GM12892 (cell line): ENCODE measurements around the gene SIAH1.
"Not testable (repeated sequence)": the region's sequence is repeated elsewhere in the genome, so short reads cannot be mapped to it uniquely, and the experiment has no call there.

Experiments
- DNase-seq: peaks from one replicate; pipeline ENCODE4 v3.0.0; 2011; ENCODE audit not compliant: insufficient read length
- FAIRE-seq: peaks from 2 replicates; lab custom pipeline; 2011; peaks lifted over from hg19 to GRCh38; lab: Jason Lieb, UNC
- POLR2A ChIP-seq: IDR thresholded peaks from 2 replicates; pipeline ENCODE4 v1.6.1; 2011; ENCODE audit warnings: low read depth, low read length, control low read depth
- POLR2AphosphoS5 ChIP-seq: IDR thresholded peaks from 2 replicates; pipeline ENCODE4 v1.6.1; 2011; ENCODE audit warnings: low read depth, low read length, control low read depth
- TAF1 ChIP-seq: IDR thresholded peaks from 2 replicates; pipeline ENCODE4 v1.6.1; 2011; ENCODE audit warnings: low read depth, mild to moderate bottlenecking, control low read depth, low read length, borderline replicate concordance

The SIAH1 gene

DNA sequence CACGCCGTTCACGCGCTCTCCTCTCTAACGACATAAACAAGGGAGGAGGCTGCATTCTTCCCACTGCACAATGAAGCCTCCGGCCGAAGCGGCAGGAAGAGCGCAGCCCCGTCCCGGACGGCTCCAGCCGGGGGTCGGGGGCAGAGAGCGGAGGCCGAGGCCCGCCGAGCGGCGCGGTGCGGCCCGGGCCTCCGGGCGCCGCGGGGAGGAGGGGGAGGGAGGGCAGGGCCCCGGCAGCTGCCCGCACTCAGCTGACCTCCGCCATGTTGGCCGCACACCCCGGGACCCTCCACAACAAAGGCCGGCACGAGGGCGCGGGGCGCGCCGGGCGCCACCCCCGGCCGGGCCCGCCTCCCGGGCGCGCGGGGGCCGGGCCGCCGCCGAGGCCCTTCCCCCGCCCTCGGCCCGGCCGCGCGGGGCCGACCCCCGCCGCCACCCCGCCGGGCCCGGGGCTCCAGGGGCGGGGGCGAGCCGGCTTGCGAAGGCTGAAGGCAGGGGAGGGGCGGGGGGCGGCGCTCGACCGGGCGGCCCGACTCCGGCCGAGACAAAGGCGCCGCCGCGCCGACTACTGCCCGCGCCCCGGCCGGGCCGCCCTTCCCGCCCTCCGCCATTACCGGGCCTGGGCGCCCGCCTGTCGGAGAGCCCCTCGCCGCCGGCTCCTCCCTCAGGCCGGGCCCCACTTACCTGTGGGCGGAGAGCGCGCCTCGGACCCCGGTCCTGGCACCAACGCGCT lies 527 bp downstream of the SIAH1 start:
- FAIRE-seq (peak; percentile 14), DNase-seq (peak; percentile 51)
- TF ChIP-seq POLR2AphosphoS5 (no peak), TAF1 (no peak), POLR2A (no peak)

DNA sequence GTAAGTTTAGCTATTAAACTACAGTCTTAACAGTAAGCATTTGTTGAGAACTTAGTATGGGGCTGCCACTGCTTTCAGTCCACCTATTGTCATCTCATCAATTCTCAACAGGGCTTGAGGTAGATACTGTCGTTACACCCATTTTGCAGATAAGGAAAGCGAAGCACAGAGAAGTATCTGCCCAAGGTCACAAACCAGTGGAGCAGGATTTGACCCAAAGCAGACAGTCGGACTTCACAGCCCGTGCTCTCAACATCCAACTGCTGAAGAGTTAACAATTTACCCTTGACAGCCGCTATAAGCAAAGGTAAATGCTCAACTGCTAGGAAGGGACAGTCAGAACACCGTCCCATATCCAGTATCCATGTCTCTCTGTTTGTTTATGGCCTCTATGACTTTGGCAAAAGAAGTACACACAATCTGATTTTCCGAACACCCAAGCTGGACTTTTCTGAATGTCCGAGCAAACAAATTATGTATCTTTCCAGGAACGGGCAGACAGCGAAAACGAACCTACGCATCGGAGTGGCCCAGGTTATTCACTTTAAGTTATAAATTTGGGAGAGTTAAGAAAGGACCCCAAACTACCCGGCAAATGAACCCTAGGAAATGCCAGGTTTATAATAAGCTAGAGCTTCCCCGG lies 1.2 kb downstream of the SIAH1 start:
- DNase-seq, result no peak
- peak; percentile 84 for FAIRE-seq
- TF ChIP-seq POLR2A, result no peak
- TF ChIP-seq POLR2AphosphoS5, result no peak

DNA sequence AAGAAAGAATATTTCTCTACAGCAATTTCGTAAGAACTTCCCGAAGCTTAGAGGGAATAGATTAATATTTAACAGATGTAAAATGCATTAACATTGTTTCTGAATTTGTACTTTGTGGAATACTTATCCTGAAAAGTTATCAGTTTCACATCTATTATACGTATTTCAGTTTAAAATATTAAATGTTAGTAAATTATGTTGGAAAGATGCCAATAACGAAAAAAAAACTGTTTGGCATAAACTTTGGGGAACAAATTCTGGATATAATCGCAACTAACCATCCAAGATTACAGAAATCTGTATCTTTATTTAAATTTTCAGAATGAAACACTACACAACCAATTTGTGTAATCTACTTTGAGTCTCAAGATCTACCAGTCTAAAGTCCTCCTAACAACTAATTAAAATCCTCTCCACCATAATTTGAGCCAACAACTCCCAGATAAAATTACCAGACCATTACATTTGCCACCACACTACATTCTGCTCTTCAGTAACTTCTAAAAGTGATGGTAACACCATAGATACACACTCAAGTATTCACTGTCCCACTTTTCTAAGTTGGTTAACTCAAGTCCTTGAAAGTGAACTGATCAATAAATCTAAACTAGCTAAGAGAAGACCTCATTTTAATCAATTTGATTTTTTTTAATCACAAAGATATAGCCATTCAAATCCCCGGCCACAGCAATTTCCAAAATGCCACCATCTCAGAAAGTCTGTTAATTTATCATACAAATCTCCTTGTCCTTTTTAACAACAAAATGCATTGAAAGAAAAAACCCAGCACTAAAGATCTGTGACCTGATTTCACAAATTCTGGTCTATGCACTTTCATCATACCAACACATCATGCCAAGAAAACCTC lies 2.0 kb downstream of the SIAH1 start:
- DNase-seq, result no peak
- no peak for FAIRE-seq
- TF ChIP-seq TAF1, result no peak

DNA sequence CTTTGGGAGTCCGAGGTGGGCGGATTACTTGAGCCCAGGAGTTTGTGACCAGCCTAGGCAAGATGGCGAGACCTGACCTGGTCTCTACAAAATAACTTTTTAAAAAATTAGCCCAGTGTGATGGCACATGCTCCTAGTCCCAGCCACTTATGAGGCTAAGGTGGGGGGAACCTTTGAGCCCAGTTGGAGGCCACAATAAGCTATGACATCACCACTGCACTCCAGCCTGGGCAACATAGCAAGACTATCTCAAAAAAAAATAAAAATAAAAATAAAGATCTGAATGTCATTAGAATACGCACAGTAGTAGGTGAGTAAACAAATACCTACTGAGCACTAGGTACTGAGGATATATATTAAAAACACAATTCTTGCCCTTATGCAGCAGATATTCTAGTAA lies 3.1 kb downstream of the SIAH1 start:
- no peak for DNase-seq
- TF ChIP-seq TAF1, result no peak
- no peak for TF ChIP-seq POLR2AphosphoS5
- TF ChIP-seq POLR2A, result no peak
- FAIRE-seq, result no peak

DNA sequence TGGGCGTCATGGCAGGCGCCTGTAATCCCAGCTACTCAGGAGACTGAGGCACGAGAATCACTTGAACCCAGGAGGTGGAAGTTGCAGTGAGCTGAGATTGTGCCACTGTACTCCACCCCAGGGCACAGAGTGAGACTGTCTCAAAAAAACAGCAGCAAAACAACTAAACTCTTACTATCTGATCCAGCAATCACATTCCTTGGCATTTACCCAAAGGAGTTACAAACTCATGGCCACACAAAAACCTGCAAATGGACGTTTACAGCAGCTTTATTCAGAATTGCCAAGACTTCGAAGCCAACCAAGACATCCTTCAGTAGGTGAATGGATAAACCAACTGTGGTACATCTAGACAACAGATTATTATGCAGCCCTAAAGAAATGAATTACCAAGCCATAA lies 4.0 kb downstream of the SIAH1 start:
- TF ChIP-seq TAF1 (no peak), POLR2AphosphoS5 (no peak), POLR2A (no peak)
- DNase-seq, result no peak
- no peak for FAIRE-seq

DNA sequence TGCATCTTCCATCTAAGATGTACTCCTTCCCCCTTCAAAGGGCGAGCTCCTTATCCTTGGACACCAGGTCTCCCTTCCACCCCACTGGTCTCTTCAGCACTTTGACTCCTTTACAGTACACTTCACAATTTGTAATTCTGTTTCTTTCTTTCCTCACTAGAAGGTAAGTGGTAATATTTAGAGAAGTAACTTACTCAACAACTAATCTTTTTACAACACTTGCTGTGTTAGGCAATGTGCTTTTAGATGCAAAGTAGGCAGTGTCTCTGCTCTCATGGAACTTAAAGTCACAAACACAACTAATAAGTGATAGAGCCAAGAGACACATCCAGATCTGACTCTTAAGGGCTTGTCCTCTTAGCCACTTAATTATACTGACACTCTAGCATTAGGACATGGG lies 6.4 kb downstream of the SIAH1 start:
- no peak for TF ChIP-seq POLR2AphosphoS5
- TF ChIP-seq POLR2A, result no peak
- no peak for TF ChIP-seq TAF1
- no peak for FAIRE-seq
- no peak for DNase-seq

DNA sequence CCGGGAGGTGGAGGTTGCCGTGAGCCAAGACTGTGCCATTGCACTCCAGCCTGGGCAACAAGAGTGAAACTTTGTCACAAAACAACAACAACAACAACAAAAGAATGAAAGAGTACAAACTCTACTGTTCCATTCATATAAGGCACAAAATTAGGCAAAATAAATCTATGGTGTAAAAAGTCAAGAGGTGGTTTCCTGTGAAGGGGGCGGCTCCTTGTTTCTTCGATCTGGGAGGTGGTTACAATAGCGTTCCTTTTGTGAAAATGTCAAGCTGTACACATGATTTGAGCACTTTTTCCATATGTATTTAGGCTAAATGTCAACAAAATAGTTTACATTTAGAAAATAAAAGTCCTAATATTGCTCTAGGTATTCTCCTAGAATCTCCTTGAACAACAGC lies 6.9 kb downstream of the SIAH1 start:
- TF ChIP-seq TAF1, result no peak
- no peak for TF ChIP-seq POLR2A
- TF ChIP-seq POLR2AphosphoS5, result no peak
- no peak for FAIRE-seq
- no peak for DNase-seq

DNA sequence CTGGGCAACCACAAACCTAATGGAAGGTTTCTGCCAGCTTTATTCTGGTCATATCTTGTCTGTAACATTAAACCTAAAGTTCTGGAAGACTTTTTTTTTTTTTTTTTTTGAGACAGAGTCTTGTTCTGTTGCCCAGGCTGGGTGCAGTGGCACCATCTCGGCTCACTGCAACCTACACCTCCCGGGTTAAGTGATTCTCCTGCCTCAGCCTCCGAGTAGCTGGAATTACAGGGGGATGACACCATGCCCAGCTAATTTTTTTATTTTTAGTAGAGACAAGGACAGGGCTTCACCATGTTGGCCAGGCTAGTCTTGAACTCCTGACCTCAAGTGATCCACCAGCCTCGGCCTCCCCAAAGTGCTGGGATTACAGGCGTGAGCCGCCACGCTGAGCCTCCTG lies 7.9 kb downstream of the SIAH1 start:
- not testable (repeated sequence) for DNase-seq, FAIRE-seq

DNA sequence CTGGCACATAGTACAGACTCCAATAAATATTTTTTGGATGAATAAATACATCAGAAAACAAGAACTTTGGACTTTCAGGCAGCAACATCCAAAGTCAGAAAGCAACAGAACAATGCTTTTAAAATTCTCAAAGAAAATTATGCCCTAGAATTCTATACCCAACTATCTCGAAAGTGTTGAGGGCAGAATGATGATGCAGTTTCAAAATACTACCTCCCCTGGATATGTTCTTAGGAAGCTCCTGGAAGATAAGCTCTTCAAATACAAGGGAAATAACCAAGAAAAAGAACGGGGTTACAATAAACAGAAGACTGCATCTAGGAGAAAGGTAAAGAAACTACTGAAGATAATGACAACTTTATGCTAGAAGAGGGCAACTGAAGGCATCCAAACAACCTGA lies 11.0 kb downstream of the SIAH1 start:
- TF ChIP-seq POLR2A (no peak), TAF1 (no peak), POLR2AphosphoS5 (no peak)
- FAIRE-seq, result no peak
- DNase-seq, result no peak

DNA sequence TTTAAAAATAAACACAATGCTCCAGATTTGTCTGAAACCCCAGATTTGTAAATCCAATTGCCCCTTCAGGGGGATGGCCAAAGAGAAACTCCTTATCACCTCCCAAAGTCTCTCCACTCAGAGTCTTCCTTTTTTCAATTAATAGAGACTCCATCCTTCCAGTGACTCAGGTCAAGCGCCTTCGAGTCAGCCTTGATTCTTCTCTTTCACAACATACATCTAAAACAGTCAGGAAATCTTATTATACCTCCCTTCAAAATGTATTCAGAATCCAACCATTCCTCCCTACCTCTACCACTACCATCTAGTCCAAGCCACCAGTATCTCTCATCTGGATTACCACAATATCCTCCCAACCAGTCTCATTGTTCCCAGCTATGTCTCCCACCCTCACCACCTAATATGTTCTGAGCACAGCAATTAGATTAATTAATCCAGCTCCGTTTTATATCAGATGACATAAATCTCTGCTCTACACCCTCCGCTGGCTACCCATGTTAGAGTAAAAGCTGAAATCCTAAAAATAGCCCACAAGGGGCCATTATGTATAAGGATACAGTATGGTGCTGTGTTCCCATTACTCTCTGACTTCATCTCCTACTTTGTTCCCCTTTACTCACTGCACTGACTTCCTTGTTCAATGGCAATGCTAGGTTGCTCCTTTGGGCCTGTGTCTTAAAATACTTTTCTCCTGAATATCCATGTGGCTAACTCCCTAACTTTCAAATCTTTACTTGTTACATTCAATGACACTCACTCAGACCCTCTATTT lies 11.8 kb downstream of the SIAH1 start:
- DNase-seq (no peak), FAIRE-seq (peak; percentile 9)
- TF ChIP-seq TAF1, result no peak
- no peak for TF ChIP-seq POLR2AphosphoS5
- TF ChIP-seq POLR2A, result no peak

DNA sequence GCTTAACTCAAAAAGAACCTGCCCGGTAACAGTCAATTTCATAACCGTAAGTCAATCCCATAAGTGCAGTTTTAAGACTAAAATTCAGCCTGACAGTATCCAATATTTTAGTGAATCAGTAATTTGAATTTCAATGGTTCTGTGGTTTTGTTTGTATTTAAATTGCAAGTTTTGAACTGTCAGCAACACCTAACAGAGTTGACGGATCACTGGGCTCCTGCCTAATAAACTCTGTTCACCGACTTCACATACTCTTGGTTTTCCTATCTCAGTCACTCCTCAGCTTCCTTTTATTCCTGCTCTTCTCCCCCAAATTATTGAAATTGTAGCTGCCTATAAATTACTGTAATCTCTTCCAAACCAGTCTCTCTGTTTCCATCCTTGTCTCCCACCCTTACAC lies 12.5 kb downstream of the SIAH1 start:
- FAIRE-seq, result no peak
- TF ChIP-seq POLR2A (no peak), POLR2AphosphoS5 (no peak), TAF1 (no peak)
- no peak for DNase-seq

DNA sequence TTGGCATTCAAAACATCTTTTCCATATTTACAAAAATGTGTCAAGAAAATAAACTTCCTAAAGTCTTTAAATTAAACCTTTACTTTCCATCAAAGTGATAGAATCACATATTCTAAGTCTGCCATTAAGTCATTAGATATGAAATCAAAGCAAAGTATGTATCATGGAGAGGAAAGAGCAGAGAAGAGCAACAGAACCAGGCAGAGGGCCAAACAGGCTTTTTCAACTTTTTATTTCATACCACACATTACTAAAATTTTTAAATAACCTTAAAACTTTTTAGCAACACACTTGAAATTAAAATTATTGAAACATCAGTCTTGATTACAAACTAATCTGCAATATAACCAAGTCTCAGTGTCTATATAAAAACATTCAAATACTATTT lies 13.8 kb downstream of the SIAH1 start:
- TF ChIP-seq TAF1 (no peak), POLR2AphosphoS5 (no peak), POLR2A (no peak)
- FAIRE-seq, result no peak
- no peak for DNase-seq

DNA sequence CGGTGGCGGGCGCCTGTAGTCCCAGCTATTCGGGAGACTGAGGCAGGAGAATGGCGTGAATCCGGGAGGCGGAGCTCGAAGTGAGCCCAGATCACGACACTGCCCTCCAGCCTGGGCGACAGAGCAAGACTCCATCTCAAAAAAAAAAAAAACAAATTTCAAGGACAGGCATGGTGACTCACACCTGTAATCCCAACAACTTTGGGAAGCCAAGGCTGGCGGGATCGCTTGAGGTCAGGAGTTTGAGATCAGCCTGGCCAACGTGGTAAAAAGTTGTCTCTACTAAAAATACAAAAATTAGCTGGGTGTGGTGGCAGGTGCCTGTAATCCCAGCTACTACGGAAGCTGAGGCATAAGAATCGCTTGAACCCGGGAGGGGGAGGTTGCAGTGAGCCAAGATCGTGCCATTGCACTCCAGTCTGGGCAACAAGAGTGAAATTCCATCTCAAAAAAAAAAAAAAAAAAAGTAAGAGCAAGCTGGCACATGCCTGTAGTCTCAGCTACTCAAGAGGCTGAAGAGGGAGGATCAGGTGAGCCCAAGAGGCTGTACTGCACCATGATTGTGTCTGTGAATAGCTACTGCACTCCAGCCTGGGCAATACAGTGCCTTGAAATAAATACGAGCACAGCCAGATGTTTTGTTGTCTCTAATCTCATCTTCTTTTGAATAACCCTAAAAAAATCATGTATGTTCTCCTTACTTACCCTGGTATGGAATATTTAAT lies 14.4 kb downstream of the SIAH1 start:
- not testable (repeated sequence) for DNase-seq, FAIRE-seq
